Activated CD4-positive, alpha-beta T cell treated with anti-CD3 and anti-CD28 coated beads for 1 hour (primary cell): ENCODE results near the gene FBXO38.

ENCODE experiments used
- DNase-seq: peaks from one replicate; pipeline ENCODE4 v3.0.0-alpha.2; 2020

The FBXO38 gene

GRCh38 chr5:148483750-148484149 lies 100.0 kb downstream of the FBXO38 start:
- no peak for DNase-seq

GRCh38 chr5:148484651-148485050 lies 100.9 kb downstream of the FBXO38 start:
- DNase-seq, result no peak

DNA sequence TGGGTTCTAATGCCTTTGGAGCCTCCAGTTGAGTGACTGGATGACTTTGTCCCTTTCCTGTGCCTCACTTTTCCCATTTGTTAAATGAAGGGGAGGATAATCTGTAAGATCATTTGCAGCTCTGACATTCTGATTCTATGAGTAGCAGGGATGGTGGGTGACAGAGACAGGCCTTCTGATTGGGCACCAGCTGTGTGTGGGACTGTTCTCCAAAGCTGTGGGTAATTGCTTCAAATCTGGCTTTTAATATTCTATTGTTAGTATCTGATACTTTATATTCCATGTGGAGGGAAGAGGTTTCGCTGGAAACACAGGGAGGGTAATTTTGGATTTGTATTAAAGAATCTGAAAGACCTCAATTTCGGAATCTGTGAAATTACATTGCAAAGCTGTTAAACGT lies 102.7 kb downstream of the FBXO38 start:
- no peak for DNase-seq

- no peak for DNase-seq
Observed at GRCh38 chr5:148488757-148489156, 105.0 kb downstream of the FBXO38 start.

DNA sequence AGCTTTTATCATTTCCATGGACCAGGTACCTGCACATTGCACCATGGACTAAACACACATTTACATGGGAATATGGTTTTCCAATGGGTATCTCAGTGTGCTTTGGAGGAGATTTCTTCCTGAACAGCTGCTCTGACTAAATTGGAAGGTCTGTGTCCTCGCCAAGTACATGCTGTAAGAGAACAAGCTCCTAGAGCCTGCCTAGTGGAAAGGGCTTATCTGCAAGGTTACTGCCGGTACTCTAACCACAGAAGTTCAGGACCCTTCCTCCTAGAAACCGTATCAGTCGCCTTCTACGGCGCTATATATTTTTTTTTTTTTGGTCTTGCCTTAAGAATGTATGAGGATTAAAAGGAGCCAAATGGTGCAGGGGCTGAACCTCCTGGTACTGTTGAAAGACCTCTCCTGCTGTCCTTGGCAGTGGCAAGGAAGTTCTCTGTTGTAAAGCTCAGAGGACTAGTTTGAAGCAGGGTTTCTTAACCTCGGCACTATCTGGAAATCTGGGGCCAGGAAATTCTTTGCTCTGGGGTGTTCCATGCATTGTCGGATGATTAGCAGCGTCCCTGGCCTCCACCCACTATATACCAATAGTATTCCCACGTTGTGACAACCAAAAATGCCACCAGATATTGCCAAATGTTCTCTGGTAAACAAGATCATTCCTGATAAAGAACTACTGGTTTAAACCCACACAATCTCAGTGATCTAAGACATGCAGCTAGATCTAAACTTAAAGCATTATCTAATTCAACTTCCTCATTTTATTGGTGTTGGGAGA lies 107.4 kb downstream of the FBXO38 start:
- no peak for DNase-seq

DNA sequence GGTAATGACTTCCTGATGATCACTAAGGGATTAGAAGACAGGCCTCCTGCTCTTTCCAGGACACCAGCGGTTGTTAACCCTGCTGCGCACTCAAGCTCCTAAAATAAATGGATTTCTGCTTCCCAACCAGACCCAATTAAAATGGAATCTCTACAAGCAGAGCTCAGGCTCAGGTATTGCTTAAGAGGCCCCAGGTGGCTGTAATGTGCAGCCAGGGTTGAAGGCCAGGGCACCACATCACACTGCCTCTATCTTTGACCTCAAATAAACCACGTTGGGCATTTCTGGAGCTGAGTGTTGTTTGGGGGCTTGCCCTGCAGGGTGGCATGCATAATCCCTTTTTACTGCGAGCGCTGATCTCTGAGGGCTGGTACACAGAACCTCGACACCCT lies 108.0 kb downstream of the FBXO38 start:
- no peak for DNase-seq

GRCh38 chr5:148492351-148492750 lies 108.6 kb downstream of the FBXO38 start:
- no peak for DNase-seq
